ENCODE results near the gene ARFGEF2.

DNA sequence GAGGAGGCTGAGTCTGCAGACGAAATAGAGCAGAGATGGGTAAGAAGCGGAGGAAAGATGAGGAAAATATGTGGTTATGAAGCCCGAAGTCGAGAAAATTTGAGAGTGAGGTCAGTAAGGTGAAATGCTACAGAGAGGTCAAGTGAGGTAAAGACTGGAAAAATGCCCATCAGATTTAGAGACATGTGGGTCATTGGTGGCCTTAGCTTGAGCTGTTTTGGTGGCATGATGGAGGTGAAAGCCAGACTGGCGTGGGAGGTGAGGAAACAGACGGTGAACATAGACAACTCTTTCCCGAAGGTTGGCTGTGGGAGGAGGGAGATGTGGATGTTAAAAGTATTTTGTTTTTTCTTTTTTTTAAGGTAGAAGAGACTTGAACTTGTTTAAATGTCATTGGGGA is 9.4 kb downstream of the ARFGEF2 start:
- TF ChIP-seq, protein P1, sequence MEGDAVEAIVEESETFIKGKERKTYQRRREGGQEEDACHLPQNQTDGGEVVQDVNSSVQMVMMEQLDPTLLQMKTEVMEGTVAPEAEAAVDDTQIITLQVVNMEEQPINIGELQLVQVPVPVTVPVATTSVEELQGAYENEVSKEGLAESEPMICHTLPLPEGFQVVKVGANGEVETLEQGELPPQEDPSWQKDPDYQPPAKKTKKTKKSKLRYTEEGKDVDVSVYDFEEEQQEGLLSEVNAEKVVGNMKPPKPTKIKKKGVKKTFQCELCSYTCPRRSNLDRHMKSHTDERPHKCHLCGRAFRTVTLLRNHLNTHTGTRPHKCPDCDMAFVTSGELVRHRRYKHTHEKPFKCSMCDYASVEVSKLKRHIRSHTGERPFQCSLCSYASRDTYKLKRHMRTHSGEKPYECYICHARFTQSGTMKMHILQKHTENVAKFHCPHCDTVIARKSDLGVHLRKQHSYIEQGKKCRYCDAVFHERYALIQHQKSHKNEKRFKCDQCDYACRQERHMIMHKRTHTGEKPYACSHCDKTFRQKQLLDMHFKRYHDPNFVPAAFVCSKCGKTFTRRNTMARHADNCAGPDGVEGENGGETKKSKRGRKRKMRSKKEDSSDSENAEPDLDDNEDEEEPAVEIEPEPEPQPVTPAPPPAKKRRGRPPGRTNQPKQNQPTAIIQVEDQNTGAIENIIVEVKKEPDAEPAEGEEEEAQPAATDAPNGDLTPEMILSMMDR (IDR thresholded peaks at IDR 0.05) = no peak
- no peak for TF ChIP-seq POLR2A (IDR thresholded peaks at IDR 0.05)
- no peak for TF ChIP-seq EP300 (IDR thresholded peaks at IDR 0.05)

Measured in stomach (tissue), 4 donors.